HepG2 (cell line): Measurements from ENCODE around the gene SIRT6. TPM values are rescaled to one million over a fixed set of nuclear protein-coding genes. Genes with fewer than 3 reads are reported as not detected.

Experiments used
- BATF2 ChIP-seq: sonication (generic); formaldehyde crosslinking; IDR thresholded peaks from 2 replicates; pipeline ENCODE4 v1.8.0; 2022; ENCODE audit warnings: mild to moderate bottlenecking, missing genetic modification reagents, moderate library complexity
- CSRNP2 ChIP-seq: sonication (generic); formaldehyde crosslinking; conservative IDR thresholded peaks from 2 replicates; pipeline ENCODE4 v1.8.0; 2022; ENCODE audit warnings: low read depth, missing genetic modification reagents
- E2F1 ChIP-seq: sonication (generic); formaldehyde crosslinking; IDR thresholded peaks from 2 replicates; pipeline ENCODE4 v1.5.0; 2020; ENCODE audit warnings: missing genetic modification reagents
- KAT8 ChIP-seq: IDR thresholded peaks from 2 replicates; pipeline ENCODE4 v1.6.1; 2016; ENCODE audit warnings: missing genetic modification reagents, missing compliant biosample characterization
- MYPOP ChIP-seq: sonication (generic); formaldehyde crosslinking; IDR thresholded peaks from 2 replicates; pipeline ENCODE4 v1.8.1; 2023; ENCODE audit warnings: mild to moderate bottlenecking, moderate library complexity, missing genetic modification reagents
- NFKB2 ChIP-seq: sonication (generic); formaldehyde crosslinking; IDR thresholded peaks from 2 replicates; pipeline ENCODE4 v1.4.0; 2020; ENCODE audit warnings: missing genetic modification reagents, borderline replicate concordance
- SAFB2 ChIP-seq: sonication (generic); formaldehyde crosslinking; IDR thresholded peaks from 2 replicates; pipeline ENCODE4 v1.5.1; 2020; ENCODE audit warnings: missing genetic modification reagents, low read depth, mild to moderate bottlenecking, borderline replicate concordance
- TOE1 ChIP-seq: sonication (generic); formaldehyde crosslinking; IDR thresholded peaks from 2 replicates; pipeline ENCODE4 v1.4.0; 2020; ENCODE audit warnings: mild to moderate bottlenecking, missing genetic modification reagents
- ZFP91 ChIP-seq: sonication (generic); formaldehyde crosslinking; IDR thresholded peaks from 2 replicates; pipeline ENCODE4 v1.9.0; 2022; ENCODE audit warnings: missing genetic modification reagents, mild to moderate bottlenecking, borderline replicate concordance
- ZHX2 ChIP-seq, 2 experiments: sonication (generic) in 1 of 2; formaldehyde crosslinking in 1 of 2; IDR thresholded peaks; 2 replicates each; pipeline versions ENCODE4 v1.6.1 to v1.9.0; 2014 to 2022; ENCODE audit warnings: antibody characterized with exemption in 1 of 2, borderline replicate concordance in 1 of 2, inconsistent platforms in 1 of 2, low read depth in 1 of 2, missing genetic modification reagents in 1 of 2
- ZNF382 ChIP-seq: sonication (generic); formaldehyde crosslinking; IDR thresholded peaks from 2 replicates; pipeline ENCODE4 v1.5.0; 2020; ENCODE audit warnings: missing genetic modification reagents, mild to moderate bottlenecking, borderline replicate concordance
- ZNF468 ChIP-seq: sonication (generic); formaldehyde crosslinking; IDR thresholded peaks from 2 replicates; pipeline ENCODE4 v1.8.0; 2022; ENCODE audit warnings: mild to moderate bottlenecking, moderate library complexity, missing genetic modification reagents
- ZNF562 ChIP-seq: sonication (generic); formaldehyde crosslinking; IDR thresholded peaks from 2 replicates; pipeline ENCODE4 v1.8.0; 2022; ENCODE audit warnings: missing genetic modification reagents, borderline replicate concordance
- polyA plus RNA-seq, 8 experiments: library from polyadenylated mRNA; depleted of rRNA in 3 of 8; stranded (reverse) in 7 of 8; unstranded in 1 of 8; fragments of >200 nt; fragmentation: Illumina TruSeq in 4 of 8; extraction: Trizol in 4 of 8; gene quantifications; 2 replicates each; pipeline versions ENCODE4 v1.2.1 to v1.2.3, GENCODE V29; 2011 to 2016; ENCODE audit warnings: low read depth in 4 of 8, missing spikeins in 1 of 8, mixed read lengths in 1 of 8; ENCODE audit not compliant: insufficient read depth in 1 of 8
- total RNA-seq, 5 experiments: library from RNA; depleted of rRNA; stranded (reverse); fragments of >200 nt; fragmentation: Illumina TruSeq; extraction: Trizol; gene quantifications; 2 replicates each; pipeline ENCODE4 v1.2.3, GENCODE V29; 2016; ENCODE audit warnings: low read depth in 1 of 5

Gene SIRT6
- total and polyA plus RNA-seq, 2 of the 13 experiments (the other 11 are each of a cell fraction or from before 2014, with no cell fraction given): 11.0 to 18.4 TPM

GRCh38 chr19:4182084-4182810 is at the start of gene SIRT6, which contains the start of gene ANKRD24 (continued):
- TF ChIP-seq E2F1 (CRISPR knock-in tag): no peak
- TF ChIP-seq ZHX2 (IDR thresholded peaks at IDR 0.05; ENCODE audit: low read depth): peak; percentile 88
- TF ChIP-seq ZHX2 (CRISPR knock-in tag; IDR thresholded peaks at IDR 0.05; ENCODE audit: borderline replicate concordance): no peak
- TF ChIP-seq ZNF382 (CRISPR knock-in tag): no peak
- peak; percentile 98 for TF ChIP-seq KAT8
- peak; percentile 87; the same call in 1 of the 2 replicates for TF ChIP-seq NFKB2 (CRISPR knock-in tag)
- TF ChIP-seq TOE1 (CRISPR knock-in tag): no peak
- TF ChIP-seq BATF2 (CRISPR knock-in tag): no peak
- peak; percentile 54; the same call in 1 of the 2 replicates for TF ChIP-seq MYPOP (CRISPR knock-in tag)
- TF ChIP-seq CSRNP2 (CRISPR knock-in tag): no peak
- TF ChIP-seq ZNF468 (CRISPR knock-in tag): no peak
- TF ChIP-seq ZFP91: peak; percentile 90; the same call in 1 of the 2 replicates
- peak; percentile 80; the same call in 1 of the 2 replicates for TF ChIP-seq SAFB2 (CRISPR knock-in tag)
- no peak for TF ChIP-seq ZNF562
